Right lobe of liver (tissue), 4 donors: Measurements from ENCODE around the gene DENND2D.

Experiments
- POLR2A ChIP-seq: fragments of 450-650 bp; IDR thresholded peaks from one replicate; pipeline ENCODE4 v1.6.1; 2017; ENCODE audit warnings: antibody characterized with exemption, mild to moderate bottlenecking
- TF ChIP-seq, protein P1 (sequence below), 4 donors: fragments of 200-600 bp in 3 of 4; fragments of 450-650 bp in 1 of 4; IDR thresholded peaks; one replicate each; pipeline versions ENCODE4 v1.5.1 to v1.8.0; 2016 to 2022; ENCODE audit warnings: antibody characterized with exemption in 4 of 4, mild to moderate bottlenecking in 2 of 4
- donor health status: DM: no; HTN: no; CAD: no.
- donor health status: DM: no; HTN: no; CAD: no.
- donor health status: DM: no; HTN: yes; CAD: no.

DNA sequence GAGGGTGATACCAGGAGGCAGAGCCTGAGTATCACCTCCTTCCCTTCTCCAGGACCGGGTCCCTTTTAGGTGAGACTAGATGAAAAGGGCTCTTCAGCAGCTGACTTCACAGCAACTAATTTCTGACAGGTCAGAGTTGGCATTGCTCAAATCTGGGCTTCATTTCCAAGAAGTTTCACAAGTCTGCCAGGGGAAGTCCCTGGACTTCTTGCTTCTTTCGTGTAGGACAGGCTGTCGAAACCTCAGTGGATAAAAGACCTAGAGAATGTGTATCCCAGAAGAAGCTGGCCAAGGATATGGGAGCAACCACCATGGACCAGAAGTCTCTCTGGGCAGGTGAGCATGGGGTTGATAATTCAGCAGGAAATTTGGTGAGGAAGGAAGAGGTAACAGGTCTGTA, 27.0 kb upstream of the DENND2D start, which contains the start of gene CHI3L2:
- TF ChIP-seq, protein P1, sequence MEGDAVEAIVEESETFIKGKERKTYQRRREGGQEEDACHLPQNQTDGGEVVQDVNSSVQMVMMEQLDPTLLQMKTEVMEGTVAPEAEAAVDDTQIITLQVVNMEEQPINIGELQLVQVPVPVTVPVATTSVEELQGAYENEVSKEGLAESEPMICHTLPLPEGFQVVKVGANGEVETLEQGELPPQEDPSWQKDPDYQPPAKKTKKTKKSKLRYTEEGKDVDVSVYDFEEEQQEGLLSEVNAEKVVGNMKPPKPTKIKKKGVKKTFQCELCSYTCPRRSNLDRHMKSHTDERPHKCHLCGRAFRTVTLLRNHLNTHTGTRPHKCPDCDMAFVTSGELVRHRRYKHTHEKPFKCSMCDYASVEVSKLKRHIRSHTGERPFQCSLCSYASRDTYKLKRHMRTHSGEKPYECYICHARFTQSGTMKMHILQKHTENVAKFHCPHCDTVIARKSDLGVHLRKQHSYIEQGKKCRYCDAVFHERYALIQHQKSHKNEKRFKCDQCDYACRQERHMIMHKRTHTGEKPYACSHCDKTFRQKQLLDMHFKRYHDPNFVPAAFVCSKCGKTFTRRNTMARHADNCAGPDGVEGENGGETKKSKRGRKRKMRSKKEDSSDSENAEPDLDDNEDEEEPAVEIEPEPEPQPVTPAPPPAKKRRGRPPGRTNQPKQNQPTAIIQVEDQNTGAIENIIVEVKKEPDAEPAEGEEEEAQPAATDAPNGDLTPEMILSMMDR (IDR thresholded peaks at IDR 0.05): no peak
- no peak for TF ChIP-seq POLR2A
